ENCODE data around the gene MACROH2A1.

MACROH2A1 gene

DNA sequence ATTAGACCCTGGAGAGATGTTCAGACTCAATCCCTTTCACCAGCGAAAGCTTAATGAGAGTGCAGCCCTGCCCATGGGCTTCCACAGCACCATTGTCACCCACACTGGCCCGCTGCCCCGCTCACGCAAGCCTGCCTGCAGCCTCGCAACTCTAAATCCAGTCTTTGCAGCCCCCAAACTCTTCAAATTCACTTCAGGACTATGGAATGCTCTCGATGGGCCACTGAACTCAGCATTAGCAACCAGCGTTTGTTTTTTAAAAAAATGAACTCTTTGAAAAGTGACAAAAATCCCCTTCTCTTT is 31.1 kb upstream of the MACROH2A1 start:
- H3K79me2 ChIP-seq (ENCODE audit: insufficient read depth, low read length), result no peaks in the 10 kb centered on the region
- no peaks in the 10 kb centered on the region for H4K20me1 ChIP-seq (ENCODE audit: insufficient read depth, low read length)
- no peak for TF ChIP-seq EZH2 (IDR thresholded peaks at IDR 0.05; ENCODE audit: borderline replicate concordance, low read depth, low read length, severe bottlenecking)
- TF ChIP-seq, protein P1, sequence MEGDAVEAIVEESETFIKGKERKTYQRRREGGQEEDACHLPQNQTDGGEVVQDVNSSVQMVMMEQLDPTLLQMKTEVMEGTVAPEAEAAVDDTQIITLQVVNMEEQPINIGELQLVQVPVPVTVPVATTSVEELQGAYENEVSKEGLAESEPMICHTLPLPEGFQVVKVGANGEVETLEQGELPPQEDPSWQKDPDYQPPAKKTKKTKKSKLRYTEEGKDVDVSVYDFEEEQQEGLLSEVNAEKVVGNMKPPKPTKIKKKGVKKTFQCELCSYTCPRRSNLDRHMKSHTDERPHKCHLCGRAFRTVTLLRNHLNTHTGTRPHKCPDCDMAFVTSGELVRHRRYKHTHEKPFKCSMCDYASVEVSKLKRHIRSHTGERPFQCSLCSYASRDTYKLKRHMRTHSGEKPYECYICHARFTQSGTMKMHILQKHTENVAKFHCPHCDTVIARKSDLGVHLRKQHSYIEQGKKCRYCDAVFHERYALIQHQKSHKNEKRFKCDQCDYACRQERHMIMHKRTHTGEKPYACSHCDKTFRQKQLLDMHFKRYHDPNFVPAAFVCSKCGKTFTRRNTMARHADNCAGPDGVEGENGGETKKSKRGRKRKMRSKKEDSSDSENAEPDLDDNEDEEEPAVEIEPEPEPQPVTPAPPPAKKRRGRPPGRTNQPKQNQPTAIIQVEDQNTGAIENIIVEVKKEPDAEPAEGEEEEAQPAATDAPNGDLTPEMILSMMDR (IDR thresholded peaks at IDR 0.05; ENCODE audit: borderline replicate concordance, extremely low read depth, low read length, poor library complexity, severe bottlenecking), result no peak
- H3K36me3 ChIP-seq (ENCODE audit: insufficient read depth, low read length), result no peaks in the 10 kb centered on the region
- H3K4me2 ChIP-seq (ENCODE audit: insufficient read depth, low read length), result no peak overlapping the region
- DNase-seq (no peak), ATAC-seq (ENCODE audit: insufficient read depth, low read depth) (no peak)
- peaks cover 10% of the 10 kb centered on the region for H3K9me3 ChIP-seq (ENCODE audit: insufficient read depth, low read length, severe bottlenecking)
- no peak overlapping the region for H2AFZ ChIP-seq (ENCODE audit: low read depth, low read length)
- peaks cover 22% of the 10 kb centered on the region for H3K4me1 ChIP-seq (ENCODE audit: insufficient read depth, low read length)
- no peaks in the 10 kb centered on the region for H3K27me3 ChIP-seq (ENCODE audit: insufficient read depth, low read length, poor library complexity)
- H3K4me3 ChIP-seq (ENCODE audit: low read depth in 1 of 2, low read length in 2 of 2), result no peak overlapping the region
- no peak overlapping the region for H3K9ac ChIP-seq (ENCODE audit: low read depth, low read length)
- no peak overlapping the region for H3K27ac ChIP-seq (ENCODE audit: low read length)

GRCh38 chr5:135429301-135430134 is 30.5 kb upstream of the MACROH2A1 start:
- Histone ChIP-seq H3K4me1 (ENCODE audit: insufficient read depth, low read length) (peaks cover 28% of the 10 kb centered on the region), H3K27ac (ENCODE audit: low read length) (no peak overlapping the region), H3K9me3 (ENCODE audit: insufficient read depth, low read length, severe bottlenecking) (peaks cover 10% of the 10 kb centered on the region), H3K9ac (ENCODE audit: low read depth, low read length) (no peak overlapping the region), H2AFZ (ENCODE audit: low read depth, low read length) (no peak overlapping the region), H3K79me2 (ENCODE audit: insufficient read depth, low read length) (no peaks in the 10 kb centered on the region), H3K4me3 (ENCODE audit: low read depth in 1 of 2, low read length in 2 of 2) (no peak overlapping the region), H3K27me3 (ENCODE audit: insufficient read depth, low read length, poor library complexity) (no peaks in the 10 kb centered on the region), H4K20me1 (ENCODE audit: insufficient read depth, low read length) (no peaks in the 10 kb centered on the region), H3K4me2 (ENCODE audit: insufficient read depth, low read length) (no peak overlapping the region), H3K36me3 (ENCODE audit: insufficient read depth, low read length) (no peaks in the 10 kb centered on the region)
- DNase-seq (no peak), ATAC-seq (ENCODE audit: insufficient read depth, low read depth) (no peak)
- TF ChIP-seq, protein P1 (IDR thresholded peaks at IDR 0.05; ENCODE audit: borderline replicate concordance, extremely low read depth, low read length, poor library complexity, severe bottlenecking), result no peak
- TF ChIP-seq EZH2 (IDR thresholded peaks at IDR 0.05; ENCODE audit: borderline replicate concordance, low read depth, low read length, severe bottlenecking), result no peak

- no peak overlapping the region for H3K4me3 ChIP-seq (ENCODE audit: low read depth in 1 of 2, low read length in 2 of 2)
- H3K79me2 ChIP-seq (ENCODE audit: insufficient read depth, low read length), result no peaks in the 10 kb centered on the region
- DNase-seq, result no peak
- no peaks in the 10 kb centered on the region for H3K27me3 ChIP-seq (ENCODE audit: insufficient read depth, low read length, poor library complexity)
- no peak for ATAC-seq (ENCODE audit: insufficient read depth, low read depth)
- TF ChIP-seq EZH2 (IDR thresholded peaks at IDR 0.05; ENCODE audit: borderline replicate concordance, low read depth, low read length, severe bottlenecking), result no peak
- TF ChIP-seq, protein P1 (IDR thresholded peaks at IDR 0.05; ENCODE audit: borderline replicate concordance, extremely low read depth, low read length, poor library complexity, severe bottlenecking), result no peak
- no peak overlapping the region for H3K9ac ChIP-seq (ENCODE audit: low read depth, low read length)
- H3K36me3 ChIP-seq (ENCODE audit: insufficient read depth, low read length), result no peaks in the 10 kb centered on the region
- peaks cover 10% of the 10 kb centered on the region for H3K9me3 ChIP-seq (ENCODE audit: insufficient read depth, low read length, severe bottlenecking)
- no peak overlapping the region for H3K27ac ChIP-seq (ENCODE audit: low read length)
- H4K20me1 ChIP-seq (ENCODE audit: insufficient read depth, low read length), result no peaks in the 10 kb centered on the region
- peaks cover 31% of the 10 kb centered on the region for H3K4me1 ChIP-seq (ENCODE audit: insufficient read depth, low read length)
- no peak overlapping the region for H2AFZ ChIP-seq (ENCODE audit: low read depth, low read length)
- no peak overlapping the region for H3K4me2 ChIP-seq (ENCODE audit: insufficient read depth, low read length)
Measured at GRCh38 chr5:135428586-135428985, 29.6 kb upstream of the MACROH2A1 start.

All from DND-41 (cell line).